NCI-H69 (cell line): ENCODE data around the gene ZBTB3.
"Not testable (repeated sequence)": the region's sequence is repeated elsewhere in the genome, so short reads cannot be mapped to it uniquely, and the experiment has no call there.

Experiments used
- DNase-seq: peaks from one replicate; lab custom pipeline; 2025; lab: John Stamatoyannopoulos, UW

ZBTB3 gene

DNA sequence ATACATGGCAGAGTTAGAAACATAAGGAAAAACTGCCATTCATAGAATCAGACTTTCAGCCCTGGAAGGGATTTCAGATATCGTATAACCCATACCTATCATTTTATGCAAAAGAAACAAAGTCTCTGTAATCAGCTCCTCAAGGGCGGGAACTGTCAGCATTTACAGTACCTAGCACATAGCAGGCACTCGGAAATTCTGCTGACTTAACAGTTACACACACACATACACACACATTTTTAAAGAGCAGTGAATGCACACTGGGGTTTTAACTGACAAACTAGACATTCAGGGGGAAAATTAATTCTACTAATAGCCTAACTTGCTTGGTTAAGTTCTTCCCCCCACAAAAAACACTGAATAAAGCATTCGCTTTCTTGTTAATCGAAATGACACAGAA is 37.8 kb downstream of the ZBTB3 start:
- DNase-seq, result no peak

DNA sequence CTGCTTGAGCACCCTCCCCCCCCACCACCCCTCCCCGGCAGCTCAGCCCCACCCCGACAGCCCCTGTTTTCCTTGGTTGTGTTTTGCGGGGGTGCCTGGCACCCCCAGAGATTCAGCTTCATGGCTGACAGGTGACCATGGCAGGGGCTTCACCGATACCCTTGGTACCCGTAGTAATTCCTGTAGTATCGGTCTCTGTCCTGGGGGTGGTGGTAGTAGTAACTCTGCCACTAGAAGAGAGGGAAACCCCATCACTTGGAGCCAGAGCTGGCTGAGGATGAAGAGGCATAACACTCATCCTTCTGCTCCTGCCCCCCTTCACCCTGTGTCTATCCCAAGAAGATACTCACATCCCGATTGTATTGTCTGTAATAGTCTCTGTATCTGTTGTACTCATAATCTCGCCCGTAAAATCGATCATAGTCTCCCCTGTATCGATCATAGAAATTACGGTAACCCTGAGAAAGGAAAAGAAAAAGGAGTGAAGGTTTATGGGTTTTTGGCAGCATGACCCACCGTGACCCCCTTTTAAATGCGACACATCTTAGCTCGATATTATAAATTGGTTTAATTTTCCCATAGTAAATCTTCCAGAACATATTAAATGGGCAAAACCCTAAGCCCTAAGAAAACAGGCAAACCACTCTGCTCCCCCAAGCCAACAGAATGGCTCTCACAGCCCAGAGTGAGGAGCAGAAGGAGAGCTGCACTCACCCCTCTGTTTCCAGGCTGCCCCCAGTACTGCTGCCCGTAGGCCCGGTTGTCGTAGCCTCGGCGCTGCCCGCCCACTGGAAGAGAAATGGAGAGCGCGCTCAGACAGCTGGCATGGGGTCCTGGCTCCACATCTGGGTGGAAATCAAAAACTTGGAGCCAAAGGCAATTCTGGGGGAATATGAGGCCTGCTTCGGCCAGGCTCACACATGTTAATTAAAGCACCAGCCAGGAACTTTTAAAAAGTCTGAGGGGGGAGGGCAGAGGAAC is 38.5 kb downstream of the ZBTB3 start:
- no peak for DNase-seq

- peak; percentile 21 for DNase-seq
These were observed 40.6 kb downstream of the ZBTB3 start for GRCh38 chr11:62713343-62713742.

DNA sequence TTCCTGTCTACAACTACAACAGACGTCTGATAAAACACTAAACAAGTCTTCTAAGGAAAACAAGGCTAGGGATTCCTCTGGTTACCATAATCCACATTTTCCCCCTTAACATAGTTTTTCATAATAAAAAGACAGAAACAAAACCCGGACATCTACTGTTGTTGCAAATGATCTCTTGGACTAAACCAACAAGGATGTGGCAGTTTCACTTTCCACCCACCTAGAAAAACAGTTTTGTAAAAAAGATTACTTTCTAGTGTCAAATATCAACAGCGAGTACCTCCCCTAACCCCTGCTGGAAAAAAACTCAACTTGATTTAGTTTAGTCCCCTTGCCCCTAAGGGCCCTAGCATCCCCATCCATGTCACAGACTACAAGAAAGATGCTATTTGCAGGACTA is 41.1 kb downstream of the ZBTB3 start:
- no peak for DNase-seq

GRCh38 chr11:62712276-62712812 is 41.6 kb downstream of the ZBTB3 start:
- no peak for DNase-seq

DNA sequence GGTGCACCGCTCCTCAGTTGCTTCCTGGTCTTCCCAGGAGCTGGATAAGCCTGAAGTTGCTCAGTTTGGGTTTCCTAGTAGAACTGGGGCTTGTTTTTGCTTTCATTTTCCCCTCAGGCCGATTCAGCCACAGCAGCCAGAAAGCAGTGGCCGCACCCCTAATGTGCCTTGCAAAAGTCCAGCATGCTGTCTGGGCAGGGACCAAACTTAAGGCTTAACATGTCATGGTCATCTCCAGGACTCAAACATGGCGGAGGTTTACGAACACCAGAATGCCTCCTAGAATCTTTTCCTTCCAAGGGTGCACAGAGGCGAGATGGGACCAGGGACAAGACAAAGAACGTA is 44.0 kb downstream of the ZBTB3 start:
- peak; percentile 57 for DNase-seq

DNA sequence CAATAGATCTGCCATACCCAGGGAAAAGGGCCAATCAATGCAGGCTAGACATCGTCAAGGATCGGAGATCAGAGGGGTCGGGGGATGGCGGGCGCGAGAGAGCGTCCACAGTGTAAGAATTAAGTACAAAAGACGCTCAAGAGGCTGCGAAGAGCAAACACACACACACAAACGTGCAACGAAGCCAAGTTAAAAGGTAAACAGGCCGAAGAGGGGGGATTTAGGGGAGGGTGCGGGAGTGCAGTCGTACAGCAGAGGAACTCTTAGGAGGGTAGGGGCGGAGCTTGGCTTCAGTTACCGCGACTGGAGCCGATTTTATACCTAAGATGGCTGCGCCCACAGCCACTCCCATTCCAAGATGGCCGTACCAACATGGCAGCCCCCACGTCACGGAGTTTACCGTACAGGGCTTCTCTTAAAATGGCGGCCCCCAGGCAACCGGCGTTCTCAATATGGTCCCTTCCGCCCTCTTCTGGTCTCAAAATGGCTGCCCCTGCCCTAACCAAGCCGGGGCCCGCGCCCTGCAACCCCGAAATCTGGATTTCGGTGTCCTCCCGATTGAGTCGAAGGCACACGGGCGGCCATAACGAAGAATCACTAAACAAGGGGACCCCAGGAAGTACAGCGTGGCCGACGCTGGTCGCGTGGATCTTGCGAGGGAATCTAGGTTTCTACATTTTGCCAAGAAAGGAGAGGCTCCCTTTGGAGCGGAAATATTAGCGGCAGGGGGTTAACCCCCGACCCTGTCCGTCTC is 44.5 kb downstream of the ZBTB3 start:
- DNase-seq, result peak; percentile 99

GRCh38 chr11:62708793-62709192 is 45.2 kb downstream of the ZBTB3 start:
- DNase-seq, result peak; percentile 83

- no peak for DNase-seq
These were observed 45.6 kb downstream of the ZBTB3 start for GRCh38 chr11:62708392-62708791.

DNA sequence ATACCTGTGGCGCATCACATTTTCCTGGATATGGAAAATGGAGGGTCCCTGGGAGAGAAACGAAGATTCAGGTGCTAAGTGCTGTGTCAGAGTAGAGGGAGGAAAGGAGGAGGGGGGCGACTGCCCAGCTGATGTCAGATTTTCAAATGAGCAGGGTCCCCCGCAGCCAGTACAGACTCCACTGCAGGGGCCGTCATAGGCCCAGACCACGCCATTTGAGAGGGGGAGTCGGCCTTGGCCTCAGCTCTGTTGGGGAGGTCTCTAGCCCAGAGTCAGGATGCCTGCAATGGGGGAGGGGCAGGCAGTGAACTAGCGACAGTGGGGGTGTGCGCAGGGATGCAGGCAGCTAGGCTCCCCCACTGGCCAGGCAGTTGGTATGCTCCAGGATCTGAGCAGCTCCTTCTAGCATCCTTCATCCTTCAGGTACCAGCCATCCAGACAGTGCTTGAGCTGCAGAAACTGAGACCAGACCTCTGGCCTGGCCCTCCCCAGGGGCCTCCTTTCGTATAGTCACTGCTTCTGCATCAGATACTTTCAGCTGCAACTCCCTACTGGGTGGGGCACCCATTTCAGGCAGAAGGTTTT is 46.6 kb downstream of the ZBTB3 start, which contains the start of the genes BSCL2 and GNG3:
Gene BSCL2 (minus strand): TSS at position 148 of the 585 bp plus-strand sequence. CDS start 229 bp downstream, outside the sequence.
Gene GNG3 (plus strand): TSS at position 400 of the 585 bp plus-strand sequence. CDS start 620 bp downstream, outside the sequence.
- DNase-seq, result peak; percentile 48

DNA sequence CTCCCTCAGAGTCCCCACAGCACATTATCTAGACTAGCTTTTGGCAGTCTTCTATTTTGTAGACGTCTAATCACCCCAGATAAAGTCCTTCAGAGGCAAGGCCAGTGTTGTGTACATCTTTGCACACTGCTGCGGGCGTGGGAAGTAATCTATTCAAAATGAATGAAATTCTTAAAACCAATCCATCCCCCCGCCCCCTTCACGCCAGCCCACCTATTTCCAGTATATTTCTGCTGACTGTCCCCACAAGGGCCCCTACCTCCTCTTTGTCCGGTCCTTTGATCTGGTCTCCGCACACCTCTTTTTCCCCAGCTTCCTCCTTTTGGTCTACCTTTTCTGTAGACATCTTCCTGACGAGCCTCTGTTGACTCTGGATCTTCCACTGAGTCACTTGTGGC is 47.1 kb downstream of the ZBTB3 start:
- DNase-seq, result peak; percentile 29

DNA sequence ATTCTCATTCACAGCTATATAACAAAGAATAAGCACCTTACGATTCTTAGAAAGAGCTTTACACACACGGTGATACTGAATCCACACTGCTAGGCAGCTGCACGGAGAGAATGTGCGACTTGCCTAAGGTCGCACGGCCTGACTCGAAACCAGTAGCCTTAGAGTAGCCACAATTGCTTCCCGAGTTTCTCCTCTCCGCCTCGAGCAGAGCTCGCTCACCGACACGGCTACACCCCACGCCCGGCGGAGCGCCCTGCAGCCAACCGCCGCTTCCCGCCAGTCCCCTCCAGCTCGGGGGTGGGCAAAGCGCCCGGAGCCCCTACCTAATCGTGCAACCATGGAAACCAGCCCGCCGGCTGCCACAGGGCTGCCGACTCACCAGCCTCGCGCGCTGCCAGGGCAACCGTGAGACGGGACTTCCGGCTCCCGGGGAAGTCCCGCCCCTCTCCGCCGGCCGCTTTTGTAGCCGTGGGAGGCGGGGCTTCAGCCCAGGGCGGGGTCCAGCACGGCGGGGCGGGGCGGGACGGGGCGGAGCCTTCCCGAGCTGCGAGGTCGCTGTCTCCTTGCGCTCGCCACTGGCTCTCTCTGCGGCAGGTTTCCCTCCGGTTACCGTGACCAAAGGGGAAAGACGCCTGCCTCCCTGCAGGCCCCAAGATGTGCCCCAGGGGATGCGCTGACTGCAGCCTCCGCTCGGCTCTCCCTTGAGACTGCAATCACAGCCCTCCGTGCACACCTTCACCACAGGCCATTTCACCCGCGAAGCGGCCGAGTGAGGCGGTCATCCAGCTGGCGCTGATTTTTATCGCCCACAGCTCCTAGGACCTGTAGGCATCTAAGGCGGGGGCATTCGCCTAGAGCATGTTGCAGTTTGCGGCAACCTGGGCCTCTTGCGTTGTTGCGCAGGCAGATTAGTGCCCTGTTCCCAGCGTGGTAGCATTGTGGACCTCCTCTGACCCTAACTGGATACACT is 47.8 kb downstream of the ZBTB3 start:
- DNase-seq, result peak; percentile 99

DNA sequence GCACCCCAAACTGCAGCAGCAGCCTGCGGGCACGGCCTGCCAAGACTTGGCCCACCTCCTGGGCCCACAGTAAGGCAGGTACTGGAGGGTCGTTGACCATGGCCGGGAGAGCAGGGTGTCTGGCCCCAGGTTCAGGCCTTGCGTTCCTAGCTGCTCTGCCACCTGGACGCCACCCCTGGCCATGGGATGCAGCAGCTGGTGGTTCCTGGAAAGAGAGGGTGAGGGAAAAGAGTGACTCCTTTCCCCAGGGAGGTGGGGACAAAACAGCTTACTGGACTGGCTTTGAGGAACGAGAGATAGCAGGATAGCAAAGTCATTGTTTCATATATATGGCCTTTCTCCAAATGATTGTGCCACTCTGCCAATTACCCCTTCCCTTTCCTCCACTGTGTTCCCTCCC is 48.5 kb downstream of the ZBTB3 start:
- DNase-seq, result peak; percentile 66

DNA sequence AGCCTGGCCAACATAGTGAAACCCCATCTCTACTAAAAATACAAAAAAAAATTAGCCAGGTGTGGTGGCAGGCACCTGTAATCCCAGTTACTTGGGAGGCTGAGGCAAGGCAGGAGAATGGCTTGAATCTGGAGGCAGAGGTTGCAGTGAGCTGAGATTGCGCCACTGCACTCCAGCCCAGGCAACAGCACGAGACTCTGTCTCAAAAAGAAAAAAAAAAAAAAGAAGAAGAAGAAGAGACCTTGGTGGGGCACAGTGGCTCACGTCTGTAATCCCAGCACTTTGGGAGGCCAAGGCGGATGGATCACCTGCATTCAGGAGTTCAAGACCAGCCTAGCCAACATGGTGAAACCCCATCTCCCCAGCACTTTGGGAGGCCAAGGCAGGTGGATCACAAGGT is 50.0 kb downstream of the ZBTB3 start:
- DNase-seq, result not testable (repeated sequence)

GRCh38 chr11:62702246-62702645 is 51.7 kb downstream of the ZBTB3 start:
- DNase-seq, result no peak
